Renal pelvis (tissue), 4 donors: Measurements from ENCODE around the gene PLEKHA7. TPM values are rescaled to one million over a fixed set of nuclear protein-coding genes. Genes with fewer than 3 reads are reported as not detected.
"Not testable (repeated sequence)": the region's sequence is repeated elsewhere in the genome, so short reads cannot be mapped to it uniquely, and the experiment has no call there.

Experiments
- DNase-seq: peaks from one replicate; pipeline ENCODE4 v3.0.0-alpha.2; 2013
- polyA plus RNA-seq, 3 donors: library from polyadenylated mRNA; unstranded; fragments of 120-200 nt; gene quantifications; one replicate each; pipeline ENCODE4 v1.2.1, GENCODE V29; 2013; ENCODE audit not compliant: insufficient read length in 3 of 3

Gene PLEKHA7
- polyA plus RNA-seq, 3 donors = 38.9 to 60.9 (median 55.2) TPM

DNA sequence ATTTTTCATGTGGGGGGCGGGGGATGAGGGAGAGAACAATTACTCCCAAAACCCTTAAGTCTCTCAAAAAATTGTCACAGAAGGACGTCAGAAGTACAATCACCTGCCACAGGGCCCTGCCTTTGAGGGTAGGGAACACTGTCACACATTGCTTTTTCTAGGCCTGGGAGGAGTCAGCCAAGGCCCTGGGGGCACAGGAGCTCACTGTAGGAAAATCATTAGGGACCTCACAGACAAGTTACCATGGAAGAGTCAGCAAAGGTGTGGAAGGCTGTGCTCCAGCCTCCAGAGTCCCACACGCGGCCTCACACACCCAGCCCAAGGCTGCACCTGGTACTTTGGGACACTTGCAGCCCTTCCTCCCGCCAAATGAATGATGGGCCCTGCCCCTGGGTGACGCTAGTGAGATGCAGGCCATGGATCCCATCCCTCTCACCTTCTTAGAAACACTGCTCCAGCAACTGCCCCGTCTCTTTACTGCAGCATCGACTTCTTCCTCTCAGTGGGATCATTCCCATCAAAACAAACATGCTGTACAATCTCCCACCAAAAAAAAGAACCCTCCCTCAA lies 3.3 kb downstream of the PLEKHA7 start:
- DNase-seq = no peak

DNA sequence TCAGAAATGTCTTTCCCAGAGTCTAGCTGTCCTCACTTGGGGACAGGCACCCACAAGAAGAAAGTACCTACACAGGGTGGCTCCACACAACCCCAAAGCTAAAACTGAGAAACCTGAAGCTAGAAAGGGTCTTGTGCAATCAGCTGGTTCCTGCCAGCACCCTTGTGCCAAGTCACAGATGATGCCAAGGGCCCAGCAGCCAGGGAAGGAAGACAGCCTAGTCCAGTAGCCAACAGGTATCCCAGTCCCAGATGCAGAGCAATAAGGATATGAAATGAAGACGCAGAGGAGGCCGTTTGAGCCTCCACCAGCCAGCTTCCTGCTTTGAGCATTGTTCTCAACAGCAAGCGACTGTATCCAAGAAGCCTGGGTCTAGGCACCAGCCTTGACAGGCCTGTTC lies 6.1 kb downstream of the PLEKHA7 start:
- no peak for DNase-seq

DNA sequence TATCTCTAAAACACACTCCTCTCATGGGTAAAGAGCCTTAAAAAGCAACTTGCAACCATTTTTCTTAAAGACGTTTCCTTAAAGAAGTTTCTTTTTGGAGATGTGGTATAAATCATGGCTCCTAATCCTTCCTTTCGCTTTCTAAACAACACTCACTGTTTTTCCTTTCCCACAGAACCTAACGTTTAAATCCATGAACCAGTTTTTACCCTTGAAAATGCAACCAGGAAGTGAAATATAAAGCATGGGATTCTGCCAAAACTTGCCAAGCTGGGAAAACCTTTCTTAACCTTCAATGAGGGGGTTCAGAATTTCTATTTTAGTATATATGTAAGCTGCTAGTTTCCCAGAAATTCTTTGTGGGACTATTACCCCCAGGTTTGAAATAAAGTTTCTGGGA lies 8.6 kb downstream of the PLEKHA7 start:
- DNase-seq = no peak

DNA sequence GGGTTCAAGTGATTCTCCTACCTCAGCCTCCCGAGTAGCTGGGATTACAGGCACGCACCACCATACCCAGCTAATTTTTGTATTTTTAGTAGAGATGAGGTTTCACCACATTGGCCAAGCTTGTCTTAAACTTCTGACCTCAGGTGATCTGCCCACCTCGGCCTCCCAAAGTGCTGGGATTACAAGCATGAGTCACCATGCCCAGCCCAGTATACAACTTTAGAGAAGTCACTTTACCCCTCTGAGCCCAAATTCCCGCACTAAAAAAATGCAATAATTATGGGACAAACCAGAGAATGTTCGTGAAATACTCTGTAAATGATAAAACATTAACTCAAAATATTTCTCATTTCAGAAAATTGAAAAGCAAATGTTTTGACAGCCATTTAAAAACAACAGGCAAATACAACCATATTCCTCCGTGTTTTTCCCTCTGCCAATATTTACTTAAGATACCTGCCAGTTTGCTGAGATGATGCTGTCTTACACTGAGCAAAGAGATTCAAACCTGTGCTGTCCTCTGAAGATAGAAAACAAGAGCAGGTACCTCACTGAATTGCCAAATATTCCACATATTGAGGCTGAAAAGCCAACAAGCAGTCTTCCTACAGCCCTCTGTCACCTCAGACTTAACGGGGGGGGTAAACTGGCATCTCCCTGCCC lies 9.6 kb downstream of the PLEKHA7 start:
- DNase-seq = no peak

DNA sequence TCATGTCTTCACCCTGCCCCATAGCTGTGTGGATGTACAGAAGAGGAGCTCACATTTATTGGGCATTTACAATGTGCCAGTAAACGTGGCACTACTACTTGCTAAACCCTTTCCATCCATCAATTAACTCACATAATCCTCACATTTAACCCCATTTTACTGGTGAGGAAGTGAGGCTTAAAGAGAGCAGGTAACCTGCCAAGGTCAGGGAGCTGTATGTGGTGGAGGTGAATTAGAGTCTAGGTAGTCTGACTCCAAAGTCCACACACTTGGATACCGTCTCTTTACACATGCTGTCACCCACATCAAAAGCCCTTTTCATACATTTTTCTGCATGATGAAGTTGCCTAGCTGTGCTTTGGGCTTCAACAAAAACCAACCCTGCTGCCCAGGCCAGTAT lies 10.8 kb downstream of the PLEKHA7 start:
- no peak for DNase-seq

DNA sequence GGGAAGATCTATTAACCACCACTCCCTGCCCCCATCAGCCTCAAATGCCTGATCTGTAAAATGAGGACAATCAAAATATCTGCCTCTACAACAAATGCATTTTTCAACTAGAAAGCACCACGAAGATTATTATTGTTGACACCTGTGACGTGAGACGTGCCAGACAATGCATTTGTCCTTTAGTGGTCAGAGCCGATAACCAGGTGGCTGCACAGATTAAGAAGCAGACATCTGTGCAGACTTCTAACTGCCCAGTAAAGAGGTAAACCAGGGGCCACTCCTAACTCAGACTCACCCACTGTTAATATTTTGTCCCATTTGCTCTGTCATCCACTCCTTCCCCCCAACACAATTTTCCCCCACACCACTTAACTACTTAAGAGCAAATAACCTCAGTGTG lies 11.7 kb downstream of the PLEKHA7 start:
- DNase-seq = no peak

DNA sequence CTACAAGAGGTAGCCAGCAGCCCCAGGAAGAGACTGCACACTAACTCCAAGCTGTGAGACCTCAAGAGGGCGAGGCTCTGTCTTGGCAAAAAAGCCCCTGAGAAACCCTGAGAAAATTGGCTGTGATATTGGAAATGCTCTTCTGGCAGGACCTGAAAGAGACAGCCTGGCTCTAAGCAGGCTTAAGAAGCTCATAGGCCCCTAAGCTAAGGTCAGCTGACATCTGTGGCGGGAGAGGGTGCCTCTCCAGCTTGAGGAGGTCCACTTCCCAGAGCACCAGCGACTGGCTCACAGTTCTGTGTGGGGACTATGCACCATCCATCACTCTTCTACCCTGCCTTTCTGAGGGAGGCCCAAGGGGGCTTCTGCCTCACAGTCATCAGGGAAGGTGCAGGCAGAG lies 12.4 kb downstream of the PLEKHA7 start:
- DNase-seq = no peak

DNA sequence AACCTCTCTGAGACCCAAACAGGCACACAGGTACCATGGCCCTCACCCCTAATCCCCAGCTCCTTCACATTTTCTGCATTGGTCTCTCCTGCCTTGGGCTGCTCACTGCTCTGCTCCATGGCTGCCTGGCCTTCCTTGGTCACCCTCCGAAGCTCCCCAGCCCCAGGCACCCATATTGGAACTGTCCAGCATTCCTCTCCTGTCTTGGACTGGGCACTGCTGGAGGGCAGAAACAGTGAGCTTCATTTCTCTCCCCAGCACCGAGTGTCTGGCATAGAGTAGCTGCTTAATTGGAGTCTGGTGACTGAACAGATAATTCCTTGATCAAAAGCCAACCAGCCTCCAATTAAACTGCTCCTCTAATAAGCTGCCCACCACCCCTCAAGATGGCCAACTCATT lies 13.2 kb downstream of the PLEKHA7 start:
- DNase-seq = no peak

DNA sequence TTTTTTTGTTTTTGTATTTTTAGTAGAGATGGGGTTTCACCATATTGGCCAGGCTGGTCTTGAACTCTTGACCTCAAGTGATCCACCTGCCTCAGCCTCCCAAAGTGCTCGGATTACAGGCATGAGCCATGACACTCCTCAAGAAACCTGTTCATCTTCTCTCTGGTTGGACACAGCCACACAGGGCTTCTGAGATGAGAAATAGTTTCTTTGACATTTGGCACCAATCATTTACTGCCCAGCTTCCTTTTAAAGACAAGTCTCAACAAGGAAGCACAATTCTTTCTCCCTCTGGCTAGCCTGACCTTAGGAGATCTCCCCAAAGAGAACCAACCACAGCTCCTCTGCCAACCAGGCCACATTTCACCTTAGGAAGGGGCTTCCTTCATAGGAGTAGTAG lies 14.0 kb downstream of the PLEKHA7 start:
- not testable (repeated sequence) for DNase-seq

DNA sequence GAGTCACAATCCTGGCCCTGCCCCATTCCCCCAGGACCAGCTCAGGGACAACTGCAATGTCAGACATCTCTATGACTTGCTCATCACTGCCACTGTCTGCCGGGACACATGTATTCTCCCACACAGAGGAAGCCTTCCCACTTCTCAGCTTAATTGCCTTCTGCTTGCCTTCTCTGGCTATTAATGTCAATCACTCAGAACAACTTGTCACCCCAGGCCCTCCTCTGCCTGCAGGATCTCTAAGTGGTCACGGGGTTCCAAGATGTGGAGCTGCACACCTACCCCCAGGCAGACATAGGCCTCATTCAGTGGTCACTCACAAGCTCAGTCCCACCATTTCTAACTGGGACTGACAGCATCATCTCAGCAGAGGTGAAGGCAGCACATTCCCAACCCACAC lies 15.1 kb downstream of the PLEKHA7 start:
- no peak for DNase-seq

DNA sequence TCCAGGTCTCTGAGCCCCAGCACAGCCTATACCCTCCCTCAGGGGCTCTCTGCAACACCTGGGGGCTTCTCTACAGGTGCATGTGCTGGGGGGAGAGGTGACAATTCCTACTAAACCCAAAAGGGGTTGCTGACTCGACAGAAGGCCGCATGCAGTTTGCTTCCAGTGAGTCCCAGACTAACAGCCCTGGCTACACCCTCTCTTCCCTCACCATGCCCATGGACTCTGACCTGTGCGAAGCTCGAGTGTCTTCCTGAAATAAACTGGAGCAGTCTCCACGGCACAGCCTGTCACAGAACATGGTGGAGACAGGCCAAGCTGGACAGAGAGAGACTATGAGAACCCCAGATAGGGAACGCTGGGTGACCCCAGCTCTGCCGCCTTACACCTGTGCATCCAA lies 16.6 kb downstream of the PLEKHA7 start:
- DNase-seq = no peak

DNA sequence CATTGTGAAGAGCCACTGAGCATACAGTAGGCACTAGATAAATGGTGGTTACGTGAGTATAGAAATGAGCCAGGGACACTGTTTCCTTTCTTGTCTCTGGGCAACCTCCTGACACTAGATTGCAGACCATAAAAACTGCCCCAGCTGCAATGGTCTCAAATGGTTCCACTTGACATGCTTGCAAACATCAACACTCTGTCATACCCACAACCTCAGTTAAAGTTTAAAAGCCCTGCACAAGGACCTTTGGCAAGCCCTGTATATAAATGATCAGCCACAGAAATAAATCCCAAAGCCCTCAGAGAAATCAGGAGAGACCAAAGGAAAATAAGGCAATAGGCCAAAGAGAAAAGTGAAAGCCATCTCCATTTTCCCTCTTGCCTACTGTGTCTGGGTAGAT lies 20.7 kb downstream of the PLEKHA7 start:
- no peak for DNase-seq

DNA sequence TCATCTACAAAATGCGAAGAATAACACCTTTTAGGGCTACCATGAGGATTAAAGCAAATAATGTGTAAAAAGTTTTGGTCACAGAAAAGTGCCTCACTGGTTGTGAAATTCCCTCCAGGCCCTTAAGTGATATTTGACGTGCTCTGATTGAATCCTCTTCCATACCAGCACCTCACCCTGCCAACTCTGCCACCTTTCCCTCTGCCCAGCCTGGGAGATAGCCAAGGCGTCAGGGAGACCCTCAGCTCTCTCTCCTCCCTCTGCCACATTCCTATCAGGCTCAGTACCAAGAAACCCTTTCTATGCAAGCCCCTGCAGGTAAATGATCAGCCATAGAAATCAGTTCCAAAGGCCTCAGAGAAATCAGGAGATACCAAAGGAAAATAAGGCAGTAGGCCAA lies 21.4 kb downstream of the PLEKHA7 start:
- DNase-seq = no peak

DNA sequence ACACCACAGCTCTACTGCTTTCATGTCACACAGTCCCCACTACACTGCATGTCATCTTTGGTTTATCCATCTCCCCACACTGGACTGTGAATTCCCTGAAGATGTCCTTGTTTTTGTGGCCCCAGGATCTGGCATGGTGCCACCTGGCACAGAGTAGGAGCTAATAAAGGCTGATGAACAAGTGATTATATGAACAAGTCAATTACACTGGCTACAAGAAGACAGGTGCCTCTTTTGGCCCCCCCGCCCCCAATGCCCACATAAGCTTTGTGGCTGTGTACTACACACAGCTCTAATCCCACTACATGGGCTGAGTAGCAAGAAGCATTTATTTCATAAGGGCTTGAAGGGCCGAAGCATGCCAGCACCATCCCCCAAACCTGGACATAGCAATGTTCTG lies 24.7 kb downstream of the PLEKHA7 start:
- DNase-seq = no peak

DNA sequence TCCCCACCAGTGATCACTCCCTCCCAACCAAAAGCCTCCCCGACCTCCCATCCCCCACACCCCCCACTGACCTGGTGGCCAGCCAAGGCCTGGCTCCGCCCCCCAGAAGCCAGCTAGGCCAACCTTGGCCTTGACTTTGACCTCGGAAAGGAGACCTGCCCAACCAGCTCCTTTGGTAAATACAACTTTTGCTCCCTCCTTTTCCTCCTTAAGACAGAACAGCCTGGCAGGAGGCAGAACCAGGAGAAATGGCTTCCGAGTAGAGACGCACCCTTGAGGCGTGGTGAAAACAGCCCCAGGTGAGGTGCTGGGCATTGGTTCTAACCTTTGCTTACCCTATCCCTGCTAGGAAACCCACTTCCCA lies 27.0 kb downstream of the PLEKHA7 start:
- peak; percentile 40 for DNase-seq

DNA sequence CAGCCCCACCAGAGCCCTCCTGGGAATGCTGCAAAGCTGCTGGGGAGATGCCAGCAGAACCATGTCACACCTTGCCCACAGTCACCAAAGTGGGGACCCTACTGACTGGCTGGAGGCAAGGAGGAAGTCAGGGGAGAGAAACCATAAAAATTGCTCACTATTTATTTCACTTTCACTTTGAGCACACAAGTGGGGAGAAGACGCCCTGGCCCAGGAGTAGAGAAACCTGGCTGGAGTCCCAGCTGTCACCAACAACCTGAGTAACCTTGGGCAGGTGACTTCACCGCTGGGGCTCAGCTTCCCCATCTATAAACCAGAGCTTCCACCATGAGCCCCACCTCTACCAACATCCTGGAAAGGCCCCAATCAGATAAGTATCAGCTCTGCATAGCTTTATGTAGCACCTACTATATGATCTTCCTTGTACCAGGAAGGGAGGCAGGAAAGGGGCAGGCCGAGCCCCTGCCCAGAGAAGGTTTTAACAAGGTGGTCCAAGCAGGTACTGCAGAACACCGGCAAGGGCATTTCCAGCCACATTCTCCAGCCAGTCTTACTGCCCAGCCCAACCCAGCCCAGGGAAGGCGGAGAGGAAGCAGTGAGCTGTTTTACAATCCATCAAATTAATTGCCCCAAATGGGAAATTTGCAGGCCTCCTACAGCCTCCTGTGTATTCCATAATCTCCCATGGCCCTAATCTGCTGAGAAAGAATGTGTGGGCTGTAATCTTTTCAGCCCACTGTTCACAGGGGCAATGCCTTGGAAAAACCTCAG lies 27.6 kb downstream of the PLEKHA7 start:
- peak; percentile 57 for DNase-seq

DNA sequence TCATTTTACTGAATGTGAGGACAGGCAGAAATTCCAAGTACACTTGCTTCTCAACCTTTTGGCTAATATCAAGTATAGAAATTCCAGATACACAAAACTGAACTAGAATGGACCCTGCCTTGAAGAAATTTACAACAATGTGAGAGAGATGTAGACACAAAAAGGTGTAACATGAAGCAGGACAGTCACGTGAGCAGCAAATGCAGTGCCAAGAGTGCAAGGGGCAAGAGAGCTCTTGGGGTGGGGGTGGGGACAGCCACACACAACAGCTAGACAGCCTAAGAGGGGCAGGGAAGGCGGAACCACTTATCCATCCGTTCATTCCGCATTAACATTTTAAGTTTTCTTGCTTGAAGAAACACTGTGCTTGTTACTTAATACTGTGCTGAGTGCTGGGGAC lies 28.9 kb downstream of the PLEKHA7 start:
- no peak for DNase-seq

DNA sequence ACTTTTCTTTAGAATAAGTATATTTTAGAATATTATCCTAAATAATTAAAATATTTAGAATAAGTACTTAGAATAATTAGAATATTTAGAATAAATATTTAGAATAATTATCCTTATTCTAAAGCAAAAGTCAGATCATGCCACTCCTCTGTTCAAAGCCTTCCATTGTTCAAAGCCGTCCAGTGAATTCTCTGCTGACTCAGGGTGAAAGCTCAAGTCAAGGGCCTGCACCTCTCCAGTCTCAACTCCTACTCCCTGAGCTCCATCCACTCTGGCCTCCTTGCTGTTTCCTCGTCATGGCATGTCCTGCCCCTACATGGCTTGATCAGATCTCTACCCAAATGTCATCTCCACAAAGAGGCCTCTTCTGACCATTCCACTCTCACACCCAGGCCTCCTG lies 30.0 kb downstream of the PLEKHA7 start:
- no peak for DNase-seq

DNA sequence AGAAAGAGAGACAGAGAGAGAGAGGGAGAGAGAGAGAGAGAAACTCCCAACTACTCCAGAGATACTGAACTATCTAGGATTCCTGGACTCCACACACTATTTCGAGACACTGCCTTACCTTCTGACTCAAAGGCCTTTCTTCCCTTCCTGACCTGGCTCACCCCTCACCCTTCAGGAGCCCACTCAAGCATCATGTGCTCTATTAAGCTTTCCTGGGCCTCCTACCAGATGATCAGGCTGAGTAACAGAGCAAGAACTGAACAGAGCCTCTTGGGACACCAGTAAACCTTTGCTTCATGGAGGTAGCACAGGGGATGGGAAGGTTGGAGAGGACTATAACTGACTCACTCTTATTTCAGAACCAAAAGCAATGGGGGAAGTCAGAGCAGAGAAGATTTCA lies 31.4 kb downstream of the PLEKHA7 start:
- DNase-seq = no peak

DNA sequence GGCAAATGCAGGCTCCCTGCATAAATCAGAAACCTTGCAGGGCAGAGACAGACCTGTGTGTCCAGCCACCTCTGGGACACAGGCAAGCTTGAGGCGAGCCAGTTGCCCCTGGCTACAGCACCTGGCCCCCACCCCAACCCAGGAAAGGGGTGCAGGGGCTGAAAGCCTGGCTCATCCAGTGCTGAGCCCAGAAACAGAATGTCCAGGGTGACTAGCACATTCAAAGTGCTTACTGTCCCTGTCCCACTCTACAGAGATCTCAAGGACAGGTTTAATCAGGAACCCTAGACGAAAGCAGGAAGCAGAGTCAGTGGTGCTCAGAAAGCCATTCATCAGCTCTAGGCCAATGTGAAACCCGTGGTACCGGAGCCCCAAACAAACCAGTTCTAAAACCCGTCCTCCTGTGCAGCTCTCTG lies 31.9 kb downstream of the PLEKHA7 start:
- DNase-seq = no peak

DNA sequence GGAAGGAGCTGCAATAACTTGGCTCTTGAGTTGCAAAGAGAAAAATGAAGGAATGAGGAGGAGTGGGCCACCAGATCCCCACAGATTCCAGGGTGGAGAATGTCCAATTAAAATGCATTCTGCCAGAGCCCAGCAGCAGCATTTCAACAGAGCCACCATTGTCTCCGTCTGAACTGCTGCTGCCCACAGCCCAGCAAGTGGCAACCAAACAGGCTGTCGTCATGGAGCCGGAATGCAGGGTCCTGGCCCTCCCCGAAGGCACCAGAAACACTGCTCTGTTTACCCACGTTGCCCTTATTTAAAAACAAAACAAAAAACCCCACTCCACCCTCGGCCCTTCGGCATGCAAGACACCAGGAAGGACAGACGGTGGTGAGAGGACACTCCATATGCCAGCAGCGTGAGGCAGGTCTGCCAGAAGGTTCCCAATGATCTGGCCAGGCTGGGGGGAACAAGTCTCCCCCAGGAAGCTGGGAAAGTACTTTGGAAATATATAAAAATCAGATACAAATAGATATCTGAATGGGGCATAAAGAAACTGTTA lies 32.5 kb downstream of the PLEKHA7 start:
- DNase-seq = peak; percentile 57

DNA sequence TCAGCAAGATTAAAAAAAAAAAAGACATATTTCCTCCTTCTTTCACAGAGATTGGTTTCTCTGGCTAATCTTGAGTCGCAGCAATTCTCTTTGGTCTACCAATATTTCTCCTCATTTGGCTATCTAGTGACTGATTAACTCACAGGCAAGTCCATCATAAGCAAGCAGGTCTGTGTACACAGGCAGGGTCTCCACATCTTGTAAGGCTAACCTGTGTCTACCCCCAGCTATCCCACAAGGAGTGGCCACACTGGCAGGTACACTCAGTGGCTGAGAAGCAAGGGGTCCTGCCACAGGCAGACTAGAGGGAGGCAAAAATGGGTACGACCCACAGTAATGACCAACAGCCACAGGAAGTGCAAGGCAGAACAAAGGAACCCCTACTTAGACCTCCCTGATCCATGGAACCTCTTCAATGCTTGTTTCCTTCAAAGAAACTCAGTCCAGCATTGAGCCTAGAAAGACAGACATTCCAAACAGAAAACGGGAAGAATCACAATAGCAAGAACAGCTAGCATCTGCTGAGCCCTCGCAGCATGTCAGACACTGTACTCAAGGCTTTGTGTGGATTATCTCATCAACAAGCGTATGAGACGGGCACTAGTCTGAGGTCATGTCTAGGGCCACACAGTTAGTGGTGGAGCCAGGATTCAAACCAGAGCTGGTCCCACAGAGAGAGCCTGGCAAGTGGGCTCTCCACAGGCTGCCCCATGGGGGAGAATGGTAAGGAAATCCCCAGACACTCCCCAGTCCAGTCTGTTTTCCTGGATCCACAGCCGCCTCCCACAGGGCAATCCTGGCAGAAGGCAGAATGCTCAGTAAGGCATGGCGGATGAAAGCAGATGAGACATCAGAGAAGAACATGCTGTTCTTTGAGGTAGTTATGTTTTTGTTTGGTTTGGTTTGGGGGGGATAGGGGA lies 34.3 kb downstream of the PLEKHA7 start:
- DNase-seq = no peak
